ENCODE results near the gene CREB3L1.
"Not testable (repeated sequence)": the region's sequence is repeated elsewhere in the genome, so short reads cannot be mapped to it uniquely, and the experiment has no call there.

CREB3L1 gene

DNA sequence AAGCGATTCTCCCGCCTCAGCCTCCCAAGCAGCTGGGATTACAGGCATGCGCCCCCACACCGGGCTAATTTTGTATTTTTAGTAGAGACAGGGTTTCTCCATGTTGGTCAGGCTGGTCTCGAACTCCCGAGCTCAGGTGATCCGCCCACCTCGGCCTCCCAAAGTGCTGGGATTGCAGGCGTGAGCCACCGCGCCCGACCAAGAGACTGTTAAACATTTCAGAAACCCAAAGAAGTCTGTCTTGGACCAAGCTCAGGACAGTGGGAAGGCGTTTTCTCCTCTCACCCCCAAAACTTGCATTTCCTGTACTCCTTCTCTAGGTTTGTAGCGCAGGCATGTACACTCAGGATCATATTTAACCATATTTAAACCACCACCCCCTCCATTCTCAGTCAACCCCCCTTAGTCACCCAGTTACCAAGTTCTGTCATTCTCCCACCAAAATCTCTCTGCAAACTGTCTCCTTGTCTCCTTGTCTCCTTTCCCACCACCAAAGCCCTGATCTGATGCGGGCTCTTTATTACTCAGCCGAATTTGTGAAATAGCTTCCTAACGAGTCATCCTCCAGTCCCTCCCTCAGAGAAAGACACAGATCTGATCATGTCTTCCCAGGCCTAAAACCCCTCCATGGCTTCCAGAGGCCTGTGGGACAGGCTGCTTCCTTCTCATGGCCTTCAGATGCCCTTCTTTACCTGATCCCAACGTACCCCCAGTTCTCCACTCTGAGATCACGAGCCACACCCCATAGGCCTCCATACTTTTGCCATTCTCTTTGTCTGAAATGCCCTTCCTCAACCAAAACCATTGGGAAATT is 29.0 kb upstream of the CREB3L1 start:
- DNase-seq (ENCODE audit: low read depth in 2 of 2, low spot score in 1 of 2) = no peak

- no peak for DNase-seq (ENCODE audit: low read depth in 2 of 2, low spot score in 1 of 2)
These were observed 28.1 kb upstream of the CREB3L1 start for GRCh38 chr11:46249103-46249937.

GRCh38 chr11:46249938-46250744 is 27.3 kb upstream of the CREB3L1 start:
- no peak for DNase-seq (ENCODE audit: low read depth in 2 of 2, low spot score in 1 of 2)

- DNase-seq (ENCODE audit: low read depth in 2 of 2, low spot score in 1 of 2) = no peak
These were observed 26.8 kb upstream of the CREB3L1 start for GRCh38 chr11:46250745-46251052.

- no peak for DNase-seq (ENCODE audit: low read depth in 2 of 2, low spot score in 1 of 2)
These were observed 25.5 kb upstream of the CREB3L1 start for GRCh38 chr11:46251954-46252353.

DNA sequence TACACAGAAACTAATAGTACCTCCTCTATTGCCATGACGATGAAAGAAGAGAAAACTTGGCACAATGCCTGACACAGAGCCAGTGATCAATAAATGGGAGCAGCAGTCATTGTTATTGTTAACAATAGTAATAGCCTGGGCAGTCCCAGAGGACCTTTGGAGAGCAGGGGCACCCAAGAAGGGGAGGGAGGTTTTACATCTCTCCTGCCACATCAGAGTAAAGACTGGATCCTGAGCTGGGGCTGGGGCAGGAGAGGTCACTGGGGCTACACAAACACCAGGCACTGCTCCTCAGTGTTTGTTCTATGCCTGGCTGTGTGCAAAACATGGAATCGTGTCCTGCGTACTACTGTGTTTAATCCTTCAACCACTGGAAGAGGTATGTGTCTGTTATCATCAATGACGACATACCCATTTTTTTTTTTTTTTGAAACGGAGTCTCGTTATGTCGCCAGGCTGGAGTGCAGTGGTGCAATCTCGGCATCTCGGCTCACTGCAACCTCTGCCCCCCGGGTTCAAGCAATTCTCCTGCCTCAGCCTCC is 25.0 kb upstream of the CREB3L1 start:
- no peak for DNase-seq (ENCODE audit: low read depth in 2 of 2, low spot score in 1 of 2)

- DNase-seq (ENCODE audit: low read depth in 2 of 2, low spot score in 1 of 2) = no peak
These were observed 24.0 kb upstream of the CREB3L1 start for GRCh38 chr11:46253258-46254132.

DNA sequence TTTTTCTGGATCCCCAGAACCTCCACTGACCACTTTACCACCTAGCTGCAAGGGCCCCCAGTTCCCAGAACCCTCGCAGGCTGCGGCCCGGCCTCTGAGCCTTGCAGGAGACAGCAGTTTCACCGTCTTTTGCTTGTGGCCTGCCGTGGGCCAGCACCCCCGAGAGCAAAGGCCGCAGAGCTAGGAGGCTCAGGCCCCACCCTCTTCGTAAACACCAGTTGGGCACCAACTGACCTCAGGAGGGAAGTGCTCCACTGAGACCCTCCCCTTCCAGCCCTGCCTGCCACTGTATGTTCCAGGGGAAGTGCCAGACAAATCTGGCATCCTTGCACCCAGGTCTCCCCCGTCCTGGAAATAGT is 23.4 kb upstream of the CREB3L1 start:
- DNase-seq (ENCODE audit: low read depth in 2 of 2, low spot score in 1 of 2) = no peak

GRCh38 chr11:46256540-46257001 is 20.9 kb upstream of the CREB3L1 start:
- no peak for DNase-seq (ENCODE audit: low read depth in 2 of 2, low spot score in 1 of 2)

GRCh38 chr11:46259347-46259746 is 18.1 kb upstream of the CREB3L1 start:
- DNase-seq (ENCODE audit: low read depth in 2 of 2, low spot score in 1 of 2) = not testable (repeated sequence)

DNA sequence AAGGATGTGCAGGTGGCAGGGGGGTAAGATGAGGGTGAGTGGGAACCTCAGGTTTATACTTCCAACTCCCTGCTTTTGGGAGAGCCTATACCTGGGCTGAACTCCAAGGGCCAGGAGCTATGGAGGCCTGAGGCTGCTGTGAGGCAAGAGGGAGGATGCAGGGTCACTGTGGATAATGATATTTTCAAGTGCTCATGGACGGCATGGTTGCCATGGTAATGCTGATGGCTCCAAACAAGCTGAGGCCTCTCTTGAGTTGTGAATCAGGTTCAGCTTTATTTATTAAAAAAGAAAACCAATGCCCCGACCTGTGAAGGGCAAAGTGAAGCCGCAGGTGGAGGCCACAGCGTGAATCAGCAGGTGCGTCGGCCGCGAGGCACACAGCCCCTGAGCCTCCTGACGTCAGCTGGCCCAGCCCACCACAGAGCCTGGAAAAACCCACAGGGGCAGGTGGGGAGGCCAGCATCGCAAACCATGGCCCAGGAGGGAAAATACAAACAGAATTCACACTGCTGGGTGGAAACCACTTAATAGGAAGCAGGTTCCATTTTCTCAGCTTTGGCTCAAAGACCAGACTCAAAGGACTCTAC is 17.4 kb upstream of the CREB3L1 start:
- DNase-seq (ENCODE audit: low read depth in 2 of 2, low spot score in 1 of 2) = no peak

- no peak for DNase-seq (ENCODE audit: low read depth in 2 of 2, low spot score in 1 of 2)
These were observed 14.3 kb upstream of the CREB3L1 start for GRCh38 chr11:46263120-46263519.

- no peak for DNase-seq (ENCODE audit: low read depth in 2 of 2, low spot score in 1 of 2)
These were observed 13.4 kb upstream of the CREB3L1 start for GRCh38 chr11:46264030-46264429.

- DNase-seq (ENCODE audit: low read depth in 2 of 2, low spot score in 1 of 2) = no peak
These were observed 12.5 kb upstream of the CREB3L1 start for GRCh38 chr11:46264976-46265375.

DNA sequence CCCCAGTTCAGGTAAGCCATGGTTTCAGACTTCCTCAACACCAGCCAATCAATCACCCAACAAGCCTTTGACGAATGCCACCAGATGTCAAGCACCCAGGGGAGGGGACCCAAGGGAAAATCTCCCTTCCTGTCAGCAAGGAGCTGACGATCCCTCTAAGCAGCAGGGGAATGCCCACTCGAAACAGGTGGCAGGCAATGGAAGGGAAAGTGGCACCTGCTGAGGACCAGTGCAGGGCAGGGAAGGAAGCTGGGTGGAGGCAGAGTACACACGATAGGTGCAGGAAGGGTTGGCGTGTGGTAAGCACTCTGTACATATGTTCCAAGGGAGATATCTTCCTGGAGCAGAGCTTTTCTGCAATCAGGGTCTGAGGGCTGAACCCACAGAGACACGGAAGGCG is 11.7 kb upstream of the CREB3L1 start:
- no peak for DNase-seq (ENCODE audit: low read depth in 2 of 2, low spot score in 1 of 2)

GRCh38 chr11:46267930-46268329 is 9.5 kb upstream of the CREB3L1 start:
- DNase-seq (ENCODE audit: low read depth in 2 of 2, low spot score in 1 of 2) = no peak

DNA sequence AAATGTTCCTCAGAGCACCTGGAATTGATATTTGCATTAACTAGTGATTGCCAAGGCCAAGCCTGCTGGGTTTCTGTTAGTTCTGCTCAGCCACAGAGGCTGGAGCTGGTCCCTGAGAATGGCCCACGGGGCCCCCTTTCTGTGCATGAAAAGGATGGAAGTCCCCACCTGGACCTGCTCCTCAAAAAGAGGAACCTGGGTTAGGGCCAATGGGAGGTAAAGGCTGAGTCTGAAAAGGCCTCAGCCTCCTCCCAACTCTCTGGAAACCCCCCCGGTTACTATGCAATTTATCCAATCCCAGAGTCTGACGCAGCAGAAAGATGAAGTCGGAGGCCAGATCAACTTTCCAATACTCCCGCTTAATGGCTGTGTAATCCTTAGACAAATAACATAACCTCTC is 6.8 kb upstream of the CREB3L1 start:
- no peak for DNase-seq (ENCODE audit: low read depth in 2 of 2, low spot score in 1 of 2)

DNA sequence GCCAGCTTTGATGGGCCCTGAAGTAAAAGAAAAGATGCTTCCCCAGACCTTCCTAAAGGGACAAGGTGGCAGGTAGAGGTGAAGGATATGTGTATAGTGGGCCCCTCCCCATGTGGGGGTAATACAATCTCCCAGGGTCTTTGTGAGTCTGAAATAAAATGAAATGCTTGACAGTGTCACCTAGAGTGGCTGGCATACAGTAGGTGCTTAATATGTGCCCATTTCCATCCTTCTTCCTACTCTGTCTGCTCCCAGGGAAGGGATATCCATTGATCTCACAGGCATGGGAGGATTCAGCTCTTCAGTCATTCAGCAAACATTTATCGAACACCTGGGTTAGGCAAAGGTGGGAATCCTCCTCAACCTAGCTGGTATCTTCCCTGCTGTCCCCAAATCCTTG is 6.1 kb upstream of the CREB3L1 start:
- no peak for DNase-seq (ENCODE audit: low read depth in 2 of 2, low spot score in 1 of 2)

DNA sequence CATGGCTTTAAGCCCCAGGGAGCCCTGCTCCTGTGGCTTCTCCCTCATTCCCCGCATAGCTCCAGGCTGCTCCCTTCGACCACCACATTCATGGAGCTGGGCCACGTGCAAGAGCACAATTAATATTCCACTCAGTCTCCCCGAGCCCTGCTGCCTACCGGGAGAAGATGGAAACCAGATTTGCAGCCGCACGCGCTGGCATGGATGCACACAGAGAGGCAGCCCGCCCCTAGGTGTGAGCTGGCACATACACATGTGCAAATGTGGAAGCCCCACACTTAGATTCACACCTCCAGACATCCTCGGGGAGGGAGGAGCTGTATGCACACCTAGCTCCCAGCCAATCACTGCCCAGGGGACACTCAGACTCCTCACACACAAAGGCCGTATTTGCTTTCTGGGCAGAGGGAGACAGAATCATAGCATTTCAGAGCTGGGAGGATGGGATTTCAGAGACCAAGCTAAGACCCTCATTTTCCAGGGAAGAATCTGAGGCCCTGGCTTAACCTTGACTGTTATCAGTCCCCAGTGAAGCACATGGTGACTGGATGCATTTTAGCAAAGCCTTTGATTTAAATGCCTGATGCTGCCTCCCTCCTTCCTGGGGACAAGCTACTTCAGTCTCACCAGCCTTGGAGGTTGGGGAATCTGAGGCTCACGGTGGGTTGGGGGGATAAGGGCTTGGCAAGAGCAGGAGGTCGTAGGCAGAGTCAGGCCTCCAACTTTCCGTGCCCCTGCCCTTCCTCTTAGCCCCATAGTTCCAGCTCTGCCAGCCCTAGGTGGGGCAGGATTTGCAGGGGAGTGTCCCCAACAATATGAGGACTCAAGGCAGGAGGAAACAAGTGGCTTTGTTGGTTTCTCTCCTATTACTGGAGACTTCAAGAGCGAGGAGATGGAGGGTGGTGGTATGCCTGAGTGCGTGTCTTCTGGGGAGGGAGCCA is 5.3 kb upstream of the CREB3L1 start:
- DNase-seq (ENCODE audit: low read depth in 2 of 2, low spot score in 1 of 2) = no peak
